Fibroblast of lung (primary cell): ENCODE data around the gene STAB2.

Experiments used
- EZH2 ChIP-seq: IDR thresholded peaks from 2 replicates; pipeline ENCODE4 v1.5.1; 2012; ENCODE audit warnings: low read length, control low read depth, mild to moderate bottlenecking; ENCODE audit errors: missing control alignments
- TF ChIP-seq, protein P1 (sequence below), 2 donors: IDR thresholded peaks in 1 of 2; conservative IDR thresholded peaks in 1 of 2; 1 replicate in 1 of 2; 2 replicates in 1 of 2; pipeline ENCODE4 v1.5.1; 2011 to 2012; ENCODE audit warnings: low read length in 2 of 2, control low read depth in 1 of 2, inconsistent platforms in 1 of 2, low read depth in 1 of 2, mild to moderate bottlenecking in 1 of 2

DNA sequence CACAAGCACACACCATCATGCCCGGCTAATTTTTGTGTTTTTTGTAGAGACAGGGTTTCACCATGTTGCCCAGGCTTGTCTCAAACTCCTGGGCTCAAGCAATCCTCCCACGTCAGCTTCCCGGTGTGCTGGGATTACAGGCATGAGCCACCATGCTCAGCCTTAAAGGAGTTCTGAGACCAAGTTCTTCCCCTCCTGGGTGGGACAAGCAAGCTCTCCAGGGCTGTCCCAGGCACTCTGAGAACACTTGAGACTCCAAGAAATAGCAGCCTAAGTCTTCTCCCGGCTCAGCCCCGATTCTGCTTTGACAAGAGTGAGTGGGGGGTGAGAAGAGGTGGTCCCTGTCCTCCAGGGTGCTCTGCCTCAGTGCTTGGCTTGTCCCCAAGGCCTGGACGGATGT lies 86.4 kb downstream of the STAB2 start:
- TF ChIP-seq, protein P1, sequence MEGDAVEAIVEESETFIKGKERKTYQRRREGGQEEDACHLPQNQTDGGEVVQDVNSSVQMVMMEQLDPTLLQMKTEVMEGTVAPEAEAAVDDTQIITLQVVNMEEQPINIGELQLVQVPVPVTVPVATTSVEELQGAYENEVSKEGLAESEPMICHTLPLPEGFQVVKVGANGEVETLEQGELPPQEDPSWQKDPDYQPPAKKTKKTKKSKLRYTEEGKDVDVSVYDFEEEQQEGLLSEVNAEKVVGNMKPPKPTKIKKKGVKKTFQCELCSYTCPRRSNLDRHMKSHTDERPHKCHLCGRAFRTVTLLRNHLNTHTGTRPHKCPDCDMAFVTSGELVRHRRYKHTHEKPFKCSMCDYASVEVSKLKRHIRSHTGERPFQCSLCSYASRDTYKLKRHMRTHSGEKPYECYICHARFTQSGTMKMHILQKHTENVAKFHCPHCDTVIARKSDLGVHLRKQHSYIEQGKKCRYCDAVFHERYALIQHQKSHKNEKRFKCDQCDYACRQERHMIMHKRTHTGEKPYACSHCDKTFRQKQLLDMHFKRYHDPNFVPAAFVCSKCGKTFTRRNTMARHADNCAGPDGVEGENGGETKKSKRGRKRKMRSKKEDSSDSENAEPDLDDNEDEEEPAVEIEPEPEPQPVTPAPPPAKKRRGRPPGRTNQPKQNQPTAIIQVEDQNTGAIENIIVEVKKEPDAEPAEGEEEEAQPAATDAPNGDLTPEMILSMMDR (conservative IDR thresholded peaks at IDR 0.05 in 1 of 2, IDR thresholded peaks at IDR 0.05 in 1 of 2; ENCODE audit: low read depth in 1 of 2, low read length in 2 of 2) = no peak
- TF ChIP-seq EZH2 = no peak
